Brain microvascular endothelial cell (primary cell): Measurements from ENCODE around the gene TCL1B.

Experiments
- DNase-seq: peaks from one replicate; pipeline ENCODE4 v3.0.0-alpha.2; 2020
- H3K27ac ChIP-seq: fragments of 250-450 bp; sonication (Bioruptor Pico); 2 replicates; pipeline ENCODE4 v1.5.1; 2020; ENCODE audit warnings: mild to moderate bottlenecking, moderate library complexity
- H3K27me3 ChIP-seq: fragments of 250-450 bp; sonication (Bioruptor Pico); replicated peaks from 2 replicates; pipeline ENCODE4 v1.5.1; 2020; ENCODE audit warnings: mild to moderate bottlenecking
- H3K36me3 ChIP-seq: fragments of 250-450 bp; sonication (Bioruptor Pico); replicated peaks from 2 replicates; pipeline ENCODE4 v1.5.1; 2020; ENCODE audit warnings: mild to moderate bottlenecking
- H3K4me3 ChIP-seq: 2 replicates; pipeline ENCODE4 v1.5.1; 2011; ENCODE audit warnings: low read depth, mild to moderate bottlenecking, control low read depth, low read length, moderate library complexity
- in situ Hi-C: cut with HindIII; loops from 2 replicates; pipeline ENCODE4 v1.10.0; 2017; ENCODE audit warnings: low sequenced_read_pairs, low pct_ligation_motif_present
- TF ChIP-seq, protein P1 (sequence below): IDR thresholded peaks from 2 replicates; pipeline ENCODE4 v1.5.1; 2011; ENCODE audit warnings: low read depth, mild to moderate bottlenecking, moderate library complexity, low read length, control low read depth, inconsistent platforms; ENCODE audit errors: missing control alignments

The TCL1B gene

DNA sequence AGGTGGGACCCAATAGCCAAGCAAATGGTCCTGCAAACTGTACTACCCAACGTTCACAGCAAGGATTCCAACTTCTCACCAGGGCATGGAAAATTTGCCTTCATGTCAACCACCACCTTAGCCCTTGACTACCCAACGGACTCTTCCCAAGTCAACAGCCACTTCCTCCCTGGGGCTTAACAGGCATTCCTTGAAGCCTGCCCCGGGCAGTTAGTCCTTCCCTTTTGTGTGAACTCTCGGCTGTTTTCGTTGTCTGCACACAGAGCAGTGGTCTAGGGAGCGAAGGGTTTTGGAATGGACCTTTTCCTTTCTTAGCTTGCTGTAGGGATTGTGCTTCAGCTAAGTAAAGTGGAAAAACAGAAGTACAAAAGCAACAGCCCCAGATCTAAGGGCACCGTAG is 35.2 kb upstream of the TCL1B start:
- Histone ChIP-seq H3K27ac (no peak overlapping the region), H3K27me3 (no peaks in the 10 kb centered on the region), H3K36me3 (no peaks in the 10 kb centered on the region), H3K4me3 (no peak overlapping the region)
- TF ChIP-seq, protein P1, sequence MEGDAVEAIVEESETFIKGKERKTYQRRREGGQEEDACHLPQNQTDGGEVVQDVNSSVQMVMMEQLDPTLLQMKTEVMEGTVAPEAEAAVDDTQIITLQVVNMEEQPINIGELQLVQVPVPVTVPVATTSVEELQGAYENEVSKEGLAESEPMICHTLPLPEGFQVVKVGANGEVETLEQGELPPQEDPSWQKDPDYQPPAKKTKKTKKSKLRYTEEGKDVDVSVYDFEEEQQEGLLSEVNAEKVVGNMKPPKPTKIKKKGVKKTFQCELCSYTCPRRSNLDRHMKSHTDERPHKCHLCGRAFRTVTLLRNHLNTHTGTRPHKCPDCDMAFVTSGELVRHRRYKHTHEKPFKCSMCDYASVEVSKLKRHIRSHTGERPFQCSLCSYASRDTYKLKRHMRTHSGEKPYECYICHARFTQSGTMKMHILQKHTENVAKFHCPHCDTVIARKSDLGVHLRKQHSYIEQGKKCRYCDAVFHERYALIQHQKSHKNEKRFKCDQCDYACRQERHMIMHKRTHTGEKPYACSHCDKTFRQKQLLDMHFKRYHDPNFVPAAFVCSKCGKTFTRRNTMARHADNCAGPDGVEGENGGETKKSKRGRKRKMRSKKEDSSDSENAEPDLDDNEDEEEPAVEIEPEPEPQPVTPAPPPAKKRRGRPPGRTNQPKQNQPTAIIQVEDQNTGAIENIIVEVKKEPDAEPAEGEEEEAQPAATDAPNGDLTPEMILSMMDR = no peak
- DNase-seq = no peak
- in situ Hi-C loops = no loop called here

GRCh38 chr14:95651821-95652583 is 34.2 kb upstream of the TCL1B start:
- Histone ChIP-seq H3K36me3 (no peaks in the 10 kb centered on the region), H3K27me3 (no peaks in the 10 kb centered on the region), H3K27ac (no peak overlapping the region), H3K4me3 (no peak overlapping the region)
- in situ Hi-C loops = no loop called here
- TF ChIP-seq, protein P1 = no peak
- no peak for DNase-seq

DNA sequence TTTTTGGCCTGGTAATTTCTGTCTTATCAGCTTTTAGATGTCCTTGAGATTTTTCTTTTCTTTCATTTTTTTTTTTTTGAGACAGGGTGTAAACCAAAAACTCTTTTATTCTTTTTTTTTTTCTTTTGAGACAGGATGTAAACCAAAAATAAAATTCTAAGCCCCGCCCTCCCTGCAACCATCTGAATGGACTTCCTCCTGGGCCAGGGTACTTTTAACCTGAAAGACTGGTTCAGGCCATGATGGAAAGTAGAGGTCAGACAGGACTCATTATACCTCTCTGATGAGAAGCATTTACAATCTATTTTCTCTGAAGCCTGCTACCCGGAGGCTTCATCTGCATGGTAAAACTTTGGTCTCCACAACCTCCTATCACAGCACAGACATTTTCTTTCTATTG is 33.5 kb upstream of the TCL1B start:
- Histone ChIP-seq H3K27ac (no peak overlapping the region), H3K4me3 (no peak overlapping the region), H3K36me3 (no peaks in the 10 kb centered on the region), H3K27me3 (no peaks in the 10 kb centered on the region)
- no peak for DNase-seq
- TF ChIP-seq, protein P1 = no peak
- in situ Hi-C loops = no loop called here

GRCh38 chr14:95655461-95655860 is 30.8 kb upstream of the TCL1B start:
- in situ Hi-C loops = no loop called here
- TF ChIP-seq, protein P1 = no peak

DNA sequence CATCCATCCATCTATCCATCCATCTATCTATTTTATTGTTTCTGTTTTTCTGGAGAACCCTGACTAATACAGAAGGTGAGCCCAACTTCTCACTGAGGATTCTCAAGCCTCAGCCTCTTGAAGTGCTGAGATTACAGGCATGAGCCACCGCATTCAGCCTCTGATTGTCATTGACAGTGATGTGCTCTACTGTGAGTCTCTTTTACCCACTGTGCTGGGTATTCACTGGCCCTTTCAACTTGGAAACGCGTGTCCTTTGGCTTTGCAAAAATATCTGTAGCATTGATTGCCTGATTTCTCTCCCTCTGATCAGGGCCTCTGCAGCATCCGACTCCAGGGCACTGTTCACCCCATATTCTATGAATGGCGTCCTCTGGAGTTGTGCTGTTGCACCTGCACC is 29.6 kb upstream of the TCL1B start:
- Histone ChIP-seq H3K36me3 (no peaks in the 10 kb centered on the region), H3K27ac (no peak overlapping the region), H3K27me3 (no peaks in the 10 kb centered on the region), H3K4me3 (no peak overlapping the region)
- in situ Hi-C loops = no loop called here
- no peak for DNase-seq
- TF ChIP-seq, protein P1 = no peak

More at GRCh38 chr14:95655461-95655860, 30.8 kb upstream of the TCL1B start:
- Histone ChIP-seq H3K36me3 (no peaks in the 10 kb centered on the region), H3K4me3 (no peak overlapping the region), H3K27ac (no peak overlapping the region), H3K27me3 (no peaks in the 10 kb centered on the region)
- no peak for DNase-seq

DNA sequence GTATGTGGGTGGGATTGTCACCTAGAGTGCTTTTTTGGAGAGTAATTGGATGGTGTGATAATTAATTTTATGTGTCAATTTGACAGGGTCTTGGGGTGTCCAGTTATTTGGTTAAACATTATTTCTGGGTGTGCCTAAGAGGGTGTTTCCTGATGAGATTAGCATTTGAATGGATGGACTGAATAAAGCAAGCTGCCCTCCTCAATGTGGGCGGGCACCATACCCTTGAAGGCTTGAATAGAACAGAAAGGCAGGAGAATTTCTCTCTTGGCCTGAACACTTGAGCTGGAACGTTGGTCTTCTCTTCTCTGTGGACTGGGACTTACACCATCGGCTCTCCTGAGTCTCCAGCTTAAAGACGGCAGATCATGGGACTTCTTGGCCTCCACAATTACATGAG is 28.8 kb upstream of the TCL1B start:
- DNase-seq = no peak
- Histone ChIP-seq H3K4me3 (no peak overlapping the region), H3K27ac (no peak overlapping the region), H3K36me3 (no peaks in the 10 kb centered on the region), H3K27me3 (no peaks in the 10 kb centered on the region)
- TF ChIP-seq, protein P1 = no peak
- in situ Hi-C loops = no loop called here
